Embryonic facial prominence (tissue), 1 donor: Measurements from ENCODE around the gene MISP3.
A peak's percentile ranks its signal among the peaks of the same experiment; 100 is the strongest.

Source experiments
- DNase-seq: peaks from one replicate; pipeline ENCODE4 v3.0.0-alpha.2; 2016; ENCODE audit errors: extremely low spot score

The MISP3 gene

GRCh38 chr19:14080887-14081796 is 8.6 kb downstream of the MISP3 start:
- peak; percentile 99 for DNase-seq

- DNase-seq: no peak
Measured at GRCh38 chr19:14081797-14082674, 9.4 kb downstream of the MISP3 start.

DNA sequence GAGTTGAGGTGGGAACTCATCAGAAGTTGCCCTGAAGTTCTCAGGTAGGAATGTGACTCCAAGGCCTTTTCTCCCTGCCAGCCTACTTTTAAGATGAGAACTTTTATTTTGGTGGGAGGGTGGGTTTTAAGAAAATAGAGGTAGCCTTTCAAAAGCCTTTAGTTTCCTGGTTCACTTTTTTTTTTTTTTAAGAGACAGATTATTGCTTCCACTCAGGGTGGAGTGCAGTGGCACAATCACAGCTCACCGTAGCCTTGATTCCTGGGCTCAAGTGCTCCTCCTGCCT is 10.0 kb downstream of the MISP3 start:
- DNase-seq: no peak

DNA sequence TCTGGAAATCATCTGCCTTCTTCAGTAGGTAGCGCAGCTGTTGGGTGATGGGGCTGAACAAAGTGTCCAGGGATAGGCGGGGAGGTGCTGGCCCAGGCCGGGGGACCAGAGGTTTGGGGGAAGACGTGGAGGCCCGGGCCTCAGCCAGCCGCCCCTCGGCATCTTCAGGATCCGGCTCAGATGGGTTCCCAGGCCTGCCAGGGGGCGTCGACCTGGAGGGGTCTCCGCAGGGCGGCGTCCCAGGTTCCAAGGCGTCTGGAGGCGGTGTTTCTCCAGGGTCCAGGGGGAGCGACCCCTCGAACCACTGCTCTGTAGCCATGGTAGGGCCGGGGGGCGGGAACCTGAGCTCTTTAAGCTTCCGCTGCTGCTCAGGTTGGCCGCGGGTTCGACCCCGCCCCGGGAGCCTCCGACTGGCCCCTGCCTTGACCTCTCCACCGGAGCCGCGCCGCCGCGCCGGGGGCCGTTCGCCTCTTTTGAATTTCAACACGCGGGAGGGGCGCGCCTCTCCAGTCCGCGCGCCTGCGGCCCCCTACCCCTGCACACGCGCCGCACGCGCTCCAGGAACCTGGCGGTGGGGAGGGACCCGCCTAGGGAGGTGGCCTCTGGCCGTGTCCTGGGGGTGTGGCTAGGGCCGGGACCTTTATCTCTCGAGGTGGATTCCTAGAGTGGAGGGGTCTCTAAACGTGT is 12.9 kb downstream of the MISP3 start, which contains the start of gene C19orf67:
Gene C19orf67, minus strand, starts transcription at position 475 of the 687 bp plus-strand sequence. Its CDS starts 156 bp downstream, at position 319.
- DNase-seq: no peak

GRCh38 chr19:14086098-14086497 is 13.5 kb downstream of the MISP3 start:
- no peak for DNase-seq

GRCh38 chr19:14088634-14089411 is 16.2 kb downstream of the MISP3 start:
- DNase-seq: no peak

DNA sequence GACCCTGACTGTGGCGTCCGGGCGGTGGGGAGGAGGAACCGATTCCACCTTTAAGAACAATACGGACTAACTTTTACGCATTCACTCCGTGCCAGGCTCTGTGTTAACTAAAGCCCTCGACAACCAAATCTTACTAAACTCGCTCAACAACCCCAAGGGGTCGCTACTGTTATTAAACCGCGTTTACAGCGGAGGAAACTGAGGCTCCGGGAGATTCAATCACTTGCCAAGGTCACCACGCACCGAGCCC is 16.8 kb downstream of the MISP3 start:
- no peak for DNase-seq

DNA sequence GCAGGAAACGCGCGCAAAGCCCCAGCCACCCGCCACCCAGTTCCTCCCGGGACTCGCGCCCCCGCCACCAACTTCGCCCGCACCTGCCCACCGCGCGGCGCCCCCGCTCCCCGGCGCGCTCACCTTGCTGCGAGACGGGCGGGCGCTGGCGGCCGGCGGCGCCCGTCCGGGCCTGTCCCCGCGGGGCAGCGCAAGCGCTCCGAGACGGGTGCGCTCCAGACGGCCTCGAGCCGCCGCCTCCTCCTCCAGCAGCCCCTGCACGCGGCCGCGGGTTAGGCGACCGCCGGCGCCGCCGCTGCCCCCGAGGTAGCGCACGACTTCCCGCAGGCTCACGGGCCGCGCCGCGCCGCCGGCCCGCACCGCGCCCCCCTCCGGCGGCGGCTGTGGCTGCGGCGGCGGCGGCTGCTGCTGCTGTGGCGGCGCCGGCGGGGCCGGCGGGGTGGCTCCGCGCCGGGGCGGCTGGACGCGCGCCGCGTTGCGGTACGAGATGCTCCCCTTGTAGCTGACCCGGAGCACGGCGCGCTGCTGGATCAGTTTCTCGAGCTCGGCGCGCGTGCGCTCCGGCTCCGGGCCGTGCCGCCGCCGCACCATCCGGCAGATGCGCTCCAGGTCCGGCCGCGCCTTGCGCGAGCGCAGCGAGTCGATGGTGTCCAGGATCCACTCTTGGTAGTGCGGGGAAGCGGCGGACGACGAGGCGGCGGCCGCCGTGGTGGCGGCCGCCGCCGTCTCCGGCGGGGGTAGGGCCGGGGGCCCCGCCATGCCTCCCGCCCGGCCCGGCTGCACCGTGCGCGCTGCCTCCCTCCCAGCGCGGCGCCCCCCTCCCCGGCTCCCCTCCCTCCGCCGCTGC is 17.3 kb downstream of the MISP3 start:
- DNase-seq: no peak

- peak; percentile 89 for DNase-seq
Measured at GRCh38 chr19:14090509-14091080, 18.0 kb downstream of the MISP3 start, which contains the start of gene SAMD1. Gene SAMD1, minus strand, starts transcription at chr19:14090751.

DNA sequence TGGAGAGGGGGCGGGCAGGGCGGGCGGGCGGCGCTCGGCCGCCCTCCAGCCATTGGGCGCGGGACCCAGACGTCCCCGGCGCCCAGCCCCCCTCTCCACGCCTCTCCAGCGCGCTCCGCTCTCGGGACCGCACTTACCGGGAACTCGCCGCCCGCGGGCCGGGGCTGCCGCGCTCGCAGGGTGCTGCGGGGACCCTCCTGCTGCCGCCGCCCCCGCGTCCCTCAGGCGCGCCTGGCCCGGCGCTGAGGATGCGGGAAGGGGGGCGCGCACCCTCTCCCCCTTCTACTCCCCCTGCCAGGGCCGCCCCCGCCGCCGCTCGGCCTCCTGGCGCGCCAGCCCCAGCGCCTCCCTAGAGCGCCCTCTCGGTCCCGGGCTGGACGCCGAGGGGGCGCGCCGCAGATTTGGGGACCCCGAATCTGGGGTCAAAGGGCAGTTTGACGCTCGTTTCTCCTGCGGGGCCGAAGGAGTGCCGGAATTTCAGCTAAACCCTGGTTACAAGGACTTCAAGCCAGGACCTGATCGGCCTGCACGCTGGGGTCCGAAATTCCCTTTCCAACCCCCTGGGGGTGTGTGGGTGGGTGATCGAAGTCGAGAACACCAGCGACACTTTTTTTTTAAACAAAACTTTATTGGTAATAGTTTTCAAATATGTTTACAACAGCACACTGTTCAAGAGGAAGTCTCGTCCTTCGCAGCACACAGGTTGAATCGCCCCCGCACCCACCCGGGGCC is 18.7 kb downstream of the MISP3 start:
- DNase-seq: peak; percentile 34

- no peak for DNase-seq
Measured at GRCh38 chr19:14091813-14092462, 19.4 kb downstream of the MISP3 start.

- DNase-seq: no peak
Measured at GRCh38 chr19:14093117-14093823, 20.7 kb downstream of the MISP3 start.

GRCh38 chr19:14094854-14095253 is 22.3 kb downstream of the MISP3 start:
- no peak for DNase-seq

- DNase-seq: no peak
Measured at GRCh38 chr19:14096272-14096992, 23.8 kb downstream of the MISP3 start.

DNA sequence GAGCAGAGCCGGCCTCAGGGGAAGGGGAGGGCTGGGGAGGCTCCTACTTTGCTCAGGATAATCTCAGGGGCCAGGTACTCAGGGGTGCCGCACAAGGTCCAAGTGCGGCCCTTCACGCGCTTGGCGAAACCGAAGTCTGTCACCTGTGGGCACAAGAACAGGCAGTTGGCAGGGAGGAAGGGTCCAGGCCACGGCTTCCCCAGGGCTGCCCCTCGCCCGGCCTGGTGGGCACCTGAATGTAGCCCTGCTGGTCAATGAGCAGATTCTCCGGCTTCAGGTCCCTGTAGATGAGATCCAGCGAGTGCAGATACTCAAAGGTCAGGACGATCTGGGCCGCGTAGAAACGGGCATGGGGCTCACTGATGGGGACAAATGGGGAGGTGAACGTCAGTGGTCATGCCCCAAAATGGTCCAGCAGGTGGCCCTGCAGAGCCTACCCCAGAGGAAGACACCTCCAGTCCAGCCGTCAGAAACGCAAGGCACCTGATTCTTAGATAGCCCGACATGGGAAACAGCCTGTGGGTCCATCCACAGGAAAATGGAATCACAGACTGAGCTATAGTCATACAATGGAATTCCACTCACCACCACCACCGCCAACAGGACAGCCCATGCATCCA is 25.1 kb downstream of the MISP3 start:
- no peak for DNase-seq

- no peak for DNase-seq
Measured at GRCh38 chr19:14101003-14101545, 28.5 kb downstream of the MISP3 start.

DNA sequence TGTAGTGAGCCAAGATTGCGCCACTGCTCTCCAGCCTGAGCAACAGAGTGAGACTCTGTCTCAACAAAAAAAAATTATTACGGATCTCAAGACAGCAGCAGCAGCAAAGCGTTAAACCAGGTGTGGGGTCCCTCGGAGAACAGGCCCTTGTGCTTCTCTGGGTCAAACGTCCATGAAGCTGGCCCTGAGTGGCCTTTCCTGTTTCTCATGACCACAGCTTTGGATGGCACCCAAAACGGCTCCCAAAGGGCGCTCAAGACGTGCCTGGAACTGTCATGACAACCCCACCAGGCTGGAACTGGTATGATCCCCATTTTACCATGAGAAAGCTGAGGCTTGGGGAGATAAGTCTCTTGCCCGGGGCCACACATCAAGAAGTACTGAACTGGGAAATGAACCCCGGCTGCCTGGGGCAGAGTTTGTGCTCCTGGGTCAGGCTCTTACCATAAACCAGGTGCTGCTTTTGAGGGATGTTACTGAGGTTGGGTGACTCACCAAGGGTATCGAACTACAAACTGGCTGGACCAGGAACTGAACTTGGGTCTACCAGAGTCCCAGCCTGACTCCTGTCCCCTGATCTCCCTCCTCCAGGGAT is 29.6 kb downstream of the MISP3 start:
- no peak for DNase-seq
